Mammary epithelial cell (primary cell): ENCODE data around the gene TRAPPC8.

ENCODE experiments used
- EZH2 ChIP-seq: IDR thresholded peaks from 2 replicates; pipeline ENCODE4 v1.6.1; 2012; ENCODE audit warnings: low read length, inconsistent platforms, borderline replicate concordance
- TF ChIP-seq, protein P1 (sequence below), 2 donors: IDR thresholded peaks in 1 of 2; conservative IDR thresholded peaks in 1 of 2; 2 replicates each; pipeline ENCODE4 v1.5.1; 2011 to 2012; ENCODE audit warnings: inconsistent platforms in 2 of 2, low read length in 2 of 2, mild to moderate bottlenecking in 2 of 2, control low read depth in 1 of 2, low read depth in 1 of 2; ENCODE audit not compliant: insufficient read depth in 1 of 2; ENCODE audit errors: extremely low read depth in 1 of 2

DNA sequence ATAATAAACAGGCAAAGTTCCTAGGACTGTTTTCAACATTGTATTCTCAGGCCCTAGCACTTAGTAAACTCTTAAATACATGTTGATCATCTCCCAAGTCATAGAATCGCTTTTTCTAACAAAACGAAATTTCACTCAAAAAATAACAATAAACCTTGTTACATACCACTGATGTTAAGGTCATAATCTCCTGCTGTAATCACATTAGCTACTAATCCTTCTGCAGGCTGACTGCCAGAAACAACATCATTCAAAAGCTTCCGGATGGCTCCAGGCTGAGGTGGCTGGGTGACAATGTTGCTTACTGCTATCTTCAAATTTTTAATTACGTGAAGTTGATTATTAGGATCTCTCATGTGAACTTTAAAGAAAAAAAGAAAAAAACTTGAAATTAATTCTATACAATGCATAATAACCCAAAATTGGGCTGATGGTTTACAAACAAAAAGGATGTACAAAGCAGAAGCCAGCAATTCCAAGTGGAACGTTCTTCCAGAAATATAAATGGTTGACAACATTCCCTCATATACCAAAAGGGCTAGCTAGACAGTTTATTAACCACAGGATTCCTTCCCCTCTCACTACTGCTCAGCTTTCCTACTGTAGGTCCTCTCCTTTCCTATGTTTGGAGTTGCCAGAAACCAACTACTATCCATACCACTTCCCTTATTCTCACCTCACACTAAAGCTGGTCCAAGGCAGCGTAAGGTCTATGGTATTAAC lies 11.6 kb downstream of the TRAPPC8 start:
- TF ChIP-seq, protein P1, sequence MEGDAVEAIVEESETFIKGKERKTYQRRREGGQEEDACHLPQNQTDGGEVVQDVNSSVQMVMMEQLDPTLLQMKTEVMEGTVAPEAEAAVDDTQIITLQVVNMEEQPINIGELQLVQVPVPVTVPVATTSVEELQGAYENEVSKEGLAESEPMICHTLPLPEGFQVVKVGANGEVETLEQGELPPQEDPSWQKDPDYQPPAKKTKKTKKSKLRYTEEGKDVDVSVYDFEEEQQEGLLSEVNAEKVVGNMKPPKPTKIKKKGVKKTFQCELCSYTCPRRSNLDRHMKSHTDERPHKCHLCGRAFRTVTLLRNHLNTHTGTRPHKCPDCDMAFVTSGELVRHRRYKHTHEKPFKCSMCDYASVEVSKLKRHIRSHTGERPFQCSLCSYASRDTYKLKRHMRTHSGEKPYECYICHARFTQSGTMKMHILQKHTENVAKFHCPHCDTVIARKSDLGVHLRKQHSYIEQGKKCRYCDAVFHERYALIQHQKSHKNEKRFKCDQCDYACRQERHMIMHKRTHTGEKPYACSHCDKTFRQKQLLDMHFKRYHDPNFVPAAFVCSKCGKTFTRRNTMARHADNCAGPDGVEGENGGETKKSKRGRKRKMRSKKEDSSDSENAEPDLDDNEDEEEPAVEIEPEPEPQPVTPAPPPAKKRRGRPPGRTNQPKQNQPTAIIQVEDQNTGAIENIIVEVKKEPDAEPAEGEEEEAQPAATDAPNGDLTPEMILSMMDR (conservative IDR thresholded peaks at IDR 0.05 in 1 of 2, IDR thresholded peaks at IDR 0.05 in 1 of 2; ENCODE audit: extremely low read depth in 1 of 2, insufficient read depth in 1 of 2, low read depth in 1 of 2, low read length in 2 of 2) = no peak
- no peak for TF ChIP-seq EZH2
